Stimulated activated CD8-positive, alpha-beta memory T cell treated with anti-CD3 and anti-CD28 coated beads, Interleukin-4, amount 100 ng/mL, for 48 hours (primary cell): ENCODE results near the gene TRIM6.
A peak's percentile ranks its signal among the peaks of the same experiment; 100 is the strongest.
"Not testable (repeated sequence)": the region's sequence is repeated elsewhere in the genome, so short reads cannot be mapped to it uniquely, and the experiment has no call there.

Experiments used
- DNase-seq: peaks from one replicate; pipeline ENCODE4 v3.0.0-alpha.2; 2020

Gene TRIM6

DNA sequence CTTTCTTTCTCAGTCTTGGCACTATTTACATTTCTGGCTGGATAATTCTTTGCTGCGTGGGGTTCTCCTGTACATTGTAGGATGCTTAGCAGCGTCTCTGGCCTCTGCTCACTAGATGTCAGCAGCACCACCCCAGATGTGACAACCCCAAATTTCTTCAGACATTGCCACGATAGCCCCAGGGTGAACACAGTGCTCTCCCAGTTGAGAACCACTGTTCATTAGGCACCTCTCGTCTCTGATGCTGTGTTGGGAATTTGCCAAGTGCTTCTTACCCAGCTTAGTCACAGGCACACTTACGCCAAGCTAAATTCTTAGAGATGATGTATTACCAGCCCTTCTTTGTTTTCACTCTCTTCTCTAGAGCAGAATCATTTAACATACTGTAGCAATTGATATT is 9.4 kb downstream of the TRIM6 start:
- no peak for DNase-seq

- DNase-seq = no peak
These were observed 12.4 kb downstream of the TRIM6 start for GRCh38 chr11:5608808-5609207.

DNA sequence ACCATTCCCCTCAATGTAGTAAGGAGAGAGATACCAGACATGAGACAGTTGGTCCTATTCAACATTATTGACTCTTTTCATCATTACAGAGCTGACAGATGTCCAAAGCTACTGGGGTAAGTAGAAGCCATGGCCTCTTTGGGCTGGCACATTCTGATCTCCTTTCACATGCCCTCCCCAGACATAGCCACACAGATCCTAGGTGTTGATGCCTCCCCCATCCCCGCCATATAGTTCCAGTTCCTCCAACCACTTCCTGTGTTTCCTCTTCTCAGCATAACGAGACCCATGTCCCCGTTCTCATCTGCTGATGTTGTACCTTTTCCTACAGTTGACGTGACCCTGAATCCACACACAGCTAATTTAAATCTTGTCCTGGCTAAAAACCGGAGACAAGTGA is 14.0 kb downstream of the TRIM6 start:
- no peak for DNase-seq

DNA sequence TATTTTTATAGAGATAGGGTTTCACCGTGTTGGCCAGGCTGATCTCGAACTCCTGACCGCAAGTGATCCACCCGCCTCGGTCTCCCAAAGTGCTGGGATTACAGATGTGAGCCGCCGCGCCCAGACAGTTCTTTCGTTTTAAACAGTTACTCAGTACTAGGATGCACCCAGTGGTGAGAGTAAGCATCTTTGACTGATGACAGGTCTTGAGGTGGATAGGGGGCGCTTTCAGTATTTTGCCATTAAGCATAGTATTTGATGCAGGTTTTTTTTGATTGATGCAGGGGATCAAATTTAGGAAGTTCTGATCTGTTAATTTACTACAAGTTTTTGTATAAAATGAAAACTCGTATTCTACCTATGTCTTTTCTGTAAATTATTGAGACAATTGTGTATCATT is 15.2 kb downstream of the TRIM6 start:
- DNase-seq = no peak

- DNase-seq = no peak
These were observed 22.4 kb downstream of the TRIM6 start for GRCh38 chr11:5618807-5619206.

DNA sequence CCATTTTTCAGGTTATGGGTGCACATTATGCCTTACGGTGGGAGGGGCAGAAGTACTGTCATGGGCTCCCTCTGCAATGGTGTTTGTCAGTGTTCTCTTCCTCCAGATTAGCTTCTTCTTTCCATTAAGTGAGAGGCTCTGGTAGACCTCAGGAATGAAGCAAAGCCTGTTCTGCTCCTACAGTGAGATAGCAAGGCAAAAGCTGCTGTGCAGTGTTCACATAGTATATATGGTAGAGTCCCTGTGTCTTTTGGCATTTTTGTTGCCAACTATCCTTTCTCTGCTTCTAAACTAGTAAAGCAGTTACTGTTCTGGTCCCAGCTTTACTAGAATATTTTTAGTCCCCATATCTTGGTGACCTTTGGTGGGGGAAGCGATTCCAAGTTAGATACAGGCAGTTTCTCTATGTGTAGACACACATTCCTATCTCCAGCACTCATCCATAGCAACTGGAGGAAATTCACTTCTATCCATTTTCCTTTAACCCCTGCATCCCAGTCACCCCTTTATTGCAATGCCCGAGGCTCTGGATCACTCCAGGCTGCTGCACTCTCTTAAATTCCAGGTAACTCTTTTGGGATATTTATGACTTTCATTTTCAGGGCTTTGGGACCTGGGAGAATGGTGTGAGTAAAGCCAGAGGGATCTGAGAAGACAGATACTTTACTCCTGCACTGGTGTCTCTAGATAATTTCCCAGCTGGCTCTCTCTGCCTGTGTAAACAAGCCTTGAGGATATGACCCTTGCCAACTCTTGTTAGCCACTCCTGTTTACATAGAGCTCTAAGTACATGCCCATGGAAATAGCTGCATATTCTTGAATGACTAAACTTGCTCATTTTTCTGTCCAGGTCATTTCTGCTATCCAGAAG is 24.4 kb downstream of the TRIM6 start:
- no peak for DNase-seq

GRCh38 chr11:5621580-5621979 is 25.1 kb downstream of the TRIM6 start:
- DNase-seq = no peak

- no peak for DNase-seq
These were observed 26.4 kb downstream of the TRIM6 start for GRCh38 chr11:5622802-5623201.

- peak; percentile 67 for DNase-seq
These were observed 28.2 kb downstream of the TRIM6 start, which contains the start of gene TRIM34 for GRCh38 chr11:5624489-5625279. TRIM34 (plus strand) TSS chr11:5625001; CDS start chr11:5632332, 7,331 bp downstream.

GRCh38 chr11:5625281-5625680 is 28.8 kb downstream of the TRIM6 start:
- DNase-seq = no peak

DNA sequence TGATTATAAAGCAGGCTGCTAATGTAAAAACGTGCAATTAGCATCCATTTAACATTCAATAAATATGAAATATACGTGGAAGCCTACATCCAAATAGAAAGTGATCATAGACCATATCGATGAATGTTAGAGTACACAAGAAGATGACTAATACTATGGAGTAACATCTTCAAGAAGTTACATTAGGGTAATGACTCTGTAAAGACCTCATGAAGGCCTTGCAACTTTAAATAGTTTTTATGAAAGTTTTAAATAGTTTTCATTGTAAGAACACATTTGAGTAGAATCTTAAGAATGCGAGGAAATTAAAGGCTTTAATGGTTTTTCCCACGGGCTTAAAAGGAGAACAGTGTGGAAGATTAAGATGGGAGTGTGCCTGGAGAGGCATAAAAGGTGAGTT is 29.8 kb downstream of the TRIM6 start:
- DNase-seq = no peak

DNA sequence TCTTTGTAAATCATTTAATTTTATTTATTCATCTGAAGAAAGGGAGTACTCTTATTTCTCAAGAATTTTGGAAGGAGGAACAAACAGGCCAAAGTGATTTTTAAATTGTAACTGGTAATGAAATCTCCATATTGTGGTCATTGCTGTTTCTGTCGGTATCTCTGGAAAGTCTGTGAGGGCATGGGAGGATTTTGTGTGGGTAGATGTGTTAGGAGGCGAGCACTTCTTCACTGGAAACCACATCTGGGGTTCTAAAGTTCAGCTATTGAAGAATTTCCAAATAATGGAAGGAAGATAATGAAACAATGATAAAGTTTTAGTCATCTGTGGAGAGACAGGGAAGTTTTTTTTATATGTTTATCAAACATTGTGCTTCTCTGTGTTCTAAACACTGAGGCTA is 35.0 kb downstream of the TRIM6 start:
- DNase-seq = no peak

- no peak for DNase-seq
These were observed 35.7 kb downstream of the TRIM6 start for GRCh38 chr11:5631969-5632635.

DNA sequence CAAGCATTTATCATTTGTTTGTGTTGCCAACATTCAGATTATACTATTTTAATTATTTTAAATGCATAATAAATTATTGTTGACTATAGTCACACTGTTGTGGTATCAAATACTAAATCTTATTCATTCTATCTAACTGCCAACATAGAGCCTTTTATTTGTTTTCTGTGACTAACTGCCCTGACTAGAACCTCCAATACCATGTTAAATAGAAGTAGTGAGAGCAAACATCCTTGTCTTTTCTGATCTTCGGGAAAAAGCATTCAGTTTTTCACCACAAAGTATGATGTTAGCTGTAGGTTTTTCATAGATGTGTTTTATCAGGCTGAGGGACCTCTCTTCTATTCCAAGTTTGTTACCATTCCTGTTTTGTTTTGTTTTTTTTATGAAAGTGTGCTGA is 43.5 kb downstream of the TRIM6 start:
- DNase-seq = no peak

DNA sequence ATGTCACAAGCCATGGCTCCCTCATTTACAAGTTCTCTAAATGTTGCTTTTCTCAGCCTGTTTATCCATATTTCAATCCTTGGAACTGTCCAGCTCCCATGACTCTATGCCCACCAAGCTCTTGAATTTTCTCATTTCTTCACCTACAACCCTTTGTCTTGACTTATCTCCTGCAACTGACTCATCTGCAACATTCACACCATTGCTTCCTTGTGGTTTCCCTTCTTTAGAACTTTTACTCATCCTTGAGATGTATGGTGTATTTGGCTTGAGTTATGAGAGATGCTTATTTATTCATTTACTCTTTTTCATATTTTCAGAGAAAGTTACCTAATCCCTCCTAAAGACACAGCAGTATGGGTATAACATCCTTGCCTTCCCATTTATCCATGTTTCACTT is 47.1 kb downstream of the TRIM6 start:
- DNase-seq = no peak

DNA sequence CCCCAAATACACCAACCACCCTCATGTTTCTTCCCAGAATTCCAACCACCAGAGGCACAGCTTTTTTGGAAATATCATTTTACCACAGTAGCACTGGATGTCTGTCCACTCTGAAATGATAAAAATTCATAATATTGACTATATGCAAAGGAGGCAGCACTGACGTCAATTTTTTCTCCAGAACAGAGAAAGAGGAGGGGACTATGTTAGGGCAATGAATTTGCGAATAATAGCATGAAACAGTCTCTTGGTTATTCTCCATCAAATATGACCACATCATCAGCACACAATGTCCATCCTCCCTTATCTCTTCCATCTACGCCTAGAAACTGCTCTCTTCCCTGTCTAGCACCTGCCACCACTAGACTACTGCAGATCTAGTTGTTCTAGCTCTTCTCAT is 49.7 kb downstream of the TRIM6 start:
- DNase-seq = no peak

- DNase-seq = no peak
These were observed 59.0 kb downstream of the TRIM6 start for GRCh38 chr11:5655474-5655873.

GRCh38 chr11:5656956-5657355 is 60.5 kb downstream of the TRIM6 start:
- DNase-seq = not testable (repeated sequence)

GRCh38 chr11:5658318-5658717 is 61.9 kb downstream of the TRIM6 start:
- DNase-seq = no peak
